Embryonic facial prominence (tissue), 1 donor: Measurements from ENCODE around the gene PLEKHJ1.
"Not testable (repeated sequence)": the region's sequence is repeated elsewhere in the genome, so short reads cannot be mapped to it uniquely, and the experiment has no call there.

Experiments used
- DNase-seq: peaks from one replicate; pipeline ENCODE4 v3.0.0-alpha.2; 2016; ENCODE audit errors: extremely low spot score

The PLEKHJ1 gene

GRCh38 chr19:2236314-2237050, at the start of gene PLEKHJ1, which contains the start of gene SF3A2:
Gene PLEKHJ1 (minus strand): TSS chr19:2236329. CDS start chr19:2236248, 81 bp downstream.
Gene SF3A2 (plus strand): TSS chr19:2236824. CDS start chr19:2243419, 6,595 bp downstream.
- peak; percentile 94 for DNase-seq

- no peak for DNase-seq
These were observed 47.8 kb upstream of the PLEKHJ1 start for GRCh38 chr19:2283835-2284507.

- no peak for DNase-seq
These were observed 46.7 kb upstream of the PLEKHJ1 start for GRCh38 chr19:2282862-2283237.

- DNase-seq, result no peak
These were observed 46.1 kb upstream of the PLEKHJ1 start, which contains the start of gene PEAK3 for GRCh38 chr19:2282062-2282861. Gene PEAK3 (minus strand): TSS chr19:2282175. CDS start chr19:2280931, 1,244 bp downstream.

GRCh38 chr19:2281265-2282061, 45.3 kb upstream of the PLEKHJ1 start:
- not testable (repeated sequence) for DNase-seq

GRCh38 chr19:2280633-2281264, 44.6 kb upstream of the PLEKHJ1 start:
- no peak for DNase-seq

- no peak for DNase-seq
These were observed 42.5 kb upstream of the PLEKHJ1 start for GRCh38 chr19:2278459-2279158.

- DNase-seq, result no peak
These were observed 41.0 kb upstream of the PLEKHJ1 start for GRCh38 chr19:2277138-2277537.

- DNase-seq, result no peak
These were observed 40.4 kb upstream of the PLEKHJ1 start for GRCh38 chr19:2276429-2276986.

GRCh38 chr19:2275588-2276428, 39.7 kb upstream of the PLEKHJ1 start:
- no peak for DNase-seq

GRCh38 chr19:2274931-2275535, 38.9 kb upstream of the PLEKHJ1 start:
- no peak for DNase-seq

- DNase-seq, result no peak
These were observed 38.1 kb upstream of the PLEKHJ1 start for GRCh38 chr19:2274185-2274711.

- no peak for DNase-seq
These were observed 37.4 kb upstream of the PLEKHJ1 start for GRCh38 chr19:2273356-2274184.

GRCh38 chr19:2271234-2272103, 35.3 kb upstream of the PLEKHJ1 start:
- DNase-seq, result no peak

- DNase-seq, result no peak
These were observed 34.5 kb upstream of the PLEKHJ1 start for GRCh38 chr19:2270423-2271233.

GRCh38 chr19:2270157-2270422, 34.0 kb upstream of the PLEKHJ1 start:
- DNase-seq, result no peak
